GM12878 (cell line): ENCODE results near the gene ENTREP3. TPM values are rescaled to one million over a fixed set of nuclear protein-coding genes. Genes with fewer than 3 reads are reported as not detected.

Source experiments
- ATF7 ChIP-seq: fragments of 450-650 bp; IDR thresholded peaks from 2 replicates; pipeline ENCODE4 v1.6.1; 2016; ENCODE audit warnings: low read depth, mild to moderate bottlenecking
- CREB1 ChIP-seq: IDR thresholded peaks from 2 replicates; pipeline ENCODE4 v1.6.1; 2012; ENCODE audit warnings: low read depth, mild to moderate bottlenecking, inconsistent platforms
- DPF2 ChIP-seq: fragments of 450-650 bp; IDR thresholded peaks from 2 replicates; pipeline ENCODE4 v1.6.1; 2017; ENCODE audit warnings: mild to moderate bottlenecking
- EED ChIP-seq: sonication (generic); IDR thresholded peaks from 2 replicates; pipeline ENCODE4 v1.6.1; 2016; ENCODE audit warnings: antibody characterized with exemption, low read depth
- FOXM1 ChIP-seq: IDR thresholded peaks from 2 replicates; pipeline ENCODE4 v1.6.1; 2012; ENCODE audit warnings: low read depth, mild to moderate bottlenecking, inconsistent platforms, low read length, moderate library complexity
- MEF2A ChIP-seq: IDR thresholded peaks from 2 replicates; pipeline ENCODE4 v1.6.1; 2011; ENCODE audit warnings: low read depth, mild to moderate bottlenecking, low read length, moderate library complexity; ENCODE audit not compliant: insufficient read depth
- MTA2 ChIP-seq: fragments of 450-650 bp; IDR thresholded peaks from 2 replicates; pipeline ENCODE4 v1.6.1; 2016; ENCODE audit warnings: low read depth, mild to moderate bottlenecking, moderate library complexity
- MTA3 ChIP-seq: IDR thresholded peaks from 2 replicates; pipeline ENCODE4 v1.6.1; 2012; ENCODE audit warnings: low read length, inconsistent platforms, borderline replicate concordance
- NR2F1 ChIP-seq: fragments of 450-650 bp; conservative IDR thresholded peaks from 2 replicates; pipeline ENCODE4 v1.6.1; 2017; ENCODE audit warnings: mild to moderate bottlenecking
- PML ChIP-seq: IDR thresholded peaks from 2 replicates; pipeline ENCODE4 v1.6.1; 2012; ENCODE audit warnings: low read length, inconsistent platforms
- POU2F2 ChIP-seq: IDR thresholded peaks from 3 replicates; pipeline ENCODE4 v1.6.1; 2011; ENCODE audit warnings: low read depth, mild to moderate bottlenecking, low read length, borderline replicate concordance
- RAD21 ChIP-seq: IDR thresholded peaks from 2 replicates; pipeline ENCODE4 v1.6.1; 2011; ENCODE audit warnings: mild to moderate bottlenecking, low read depth, low read length, moderate library complexity; ENCODE audit not compliant: insufficient read depth
- RAD51 ChIP-seq: fragments of 450-650 bp; IDR thresholded peaks from 2 replicates; pipeline ENCODE4 v1.6.1; 2016; ENCODE audit warnings: moderate library complexity, mild to moderate bottlenecking, inconsistent platforms
- RBBP5 ChIP-seq: fragments of 200-600 bp; sonication (generic); conservative IDR thresholded peaks from 2 replicates; pipeline ENCODE4 v1.6.1; 2016
- RFX5 ChIP-seq: IDR thresholded peaks from 2 replicates; pipeline ENCODE4 v1.6.1; 2011; ENCODE audit warnings: low read depth, low read length, improper control_type of control experiment
- SMARCA5 ChIP-seq: fragments of 450-650 bp; IDR thresholded peaks from 2 replicates; pipeline ENCODE4 v1.6.1; 2017; ENCODE audit warnings: mild to moderate bottlenecking
- SMC3 ChIP-seq: IDR thresholded peaks from 2 replicates; pipeline ENCODE4 v1.6.1; 2011; ENCODE audit warnings: low read length, improper control_type of control experiment, borderline replicate concordance
- SPI1 ChIP-seq: IDR thresholded peaks from 2 replicates; pipeline ENCODE4 v1.6.1; 2011; ENCODE audit warnings: low read depth, mild to moderate bottlenecking, low read length, moderate library complexity, borderline replicate concordance; ENCODE audit not compliant: insufficient read depth
- STAT3 ChIP-seq: IDR thresholded peaks from 2 replicates; pipeline ENCODE4 v1.6.1; 2011; ENCODE audit warnings: low read depth, low read length, improper control_type of control experiment
- ZNF207 ChIP-seq: fragments of 450-650 bp; IDR thresholded peaks from 2 replicates; pipeline ENCODE4 v1.6.1; 2014; ENCODE audit warnings: antibody characterized with exemption, mild to moderate bottlenecking, borderline replicate concordance
- ZNF217 ChIP-seq: fragments of 450-650 bp; IDR thresholded peaks from 2 replicates; pipeline ENCODE4 v1.6.1; 2017; ENCODE audit warnings: antibody characterized with exemption, mild to moderate bottlenecking
- ZSCAN29 ChIP-seq: fragments of 450-650 bp; IDR thresholded peaks from 2 replicates; pipeline ENCODE4 v1.6.1; 2017; ENCODE audit warnings: mild to moderate bottlenecking, moderate library complexity
- polyA plus RNA-seq, 11 experiments: library from polyadenylated mRNA; depleted of rRNA in 4 of 11; unstranded in 6 of 11; stranded (reverse) in 5 of 11; fragments of >200 nt; fragmentation: Nextera tagmentation in 4 of 11; fragmentation: Illumina TruSeq in 1 of 11; extraction: Ambion mirVana in 4 of 11; extraction: Trizol in 1 of 11; gene quantifications; 1 replicate in 1 of 11; 2 replicates in 10 of 11; pipeline versions ENCODE4 v1.2.1 to v1.2.3, GENCODE V29; 2011 to 2016; ENCODE audit warnings: inconsistent platforms in 2 of 11, missing spikeins in 2 of 11, low read depth in 1 of 11
- total RNA-seq, 4 experiments: library from RNA; depleted of rRNA in 3 of 4; stranded (reverse); fragments of >200 nt in 3 of 4; fragmentation: Illumina TruSeq in 1 of 4; extraction: Trizol in 1 of 4; gene quantifications; 2 replicates each; pipeline versions ENCODE4 v1.2.1 to v1.2.3, GENCODE V29; 2013 to 2021
- TF ChIP-seq, protein P1 (sequence below): IDR thresholded peaks from 2 replicates; pipeline ENCODE4 v1.6.1; 2012; ENCODE audit warnings: mild to moderate bottlenecking, low read depth, low read length
- TF ChIP-seq, protein P2 (sequence below): fragments of 450-650 bp; formaldehyde crosslinking; IDR thresholded peaks from 2 replicates; pipeline ENCODE4 v1.4.0; 2022; ENCODE audit warnings: mild to moderate bottlenecking, moderate library complexity
- TF ChIP-seq, protein P3 (sequence below): IDR thresholded peaks from 2 replicates; pipeline ENCODE4 v1.6.1; 2012; ENCODE audit warnings: low read length, inconsistent platforms
- TF ChIP-seq, protein P4 (sequence below): IDR thresholded peaks from 2 replicates; pipeline ENCODE4 v1.6.1; 2012; ENCODE audit warnings: low read depth, low read length, improper control_type of control experiment

ENTREP3 gene
- total and polyA plus RNA-seq, 10 of the 15 experiments (the other 5 are each of a cell fraction or from before 2014, with no cell fraction given) = 1.7 to 31.8 (median 3.9) TPM

DNA sequence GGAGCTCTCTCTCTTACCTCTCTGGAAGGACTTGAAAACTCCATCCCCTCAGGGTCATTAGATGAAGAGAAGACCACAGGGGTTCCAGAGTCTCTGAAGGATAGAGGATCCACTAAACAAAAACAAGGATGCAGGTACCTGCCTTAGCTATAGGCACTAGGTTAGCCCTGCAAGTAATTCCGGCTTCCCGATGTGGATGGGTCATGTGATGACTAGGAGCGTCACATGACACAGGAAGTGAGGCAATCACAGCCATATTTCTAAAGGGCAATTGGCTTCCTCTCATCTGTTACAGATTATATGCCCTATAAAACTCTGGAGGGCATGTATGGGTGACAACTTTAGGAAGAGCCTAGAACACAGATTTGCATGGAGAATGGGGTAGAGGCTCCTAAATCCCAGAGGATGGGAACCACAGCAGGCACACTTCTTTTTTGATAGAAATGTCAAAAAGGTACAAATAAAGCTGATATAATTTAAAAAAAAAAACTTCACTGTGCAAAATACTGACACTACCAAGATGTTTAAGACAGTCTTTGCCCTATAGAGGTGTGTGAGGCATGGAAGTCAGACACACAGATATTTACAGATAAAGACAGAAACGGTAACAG lies 14.1 kb downstream of the ENTREP3 start (continued):
- TF ChIP-seq, protein P1, sequence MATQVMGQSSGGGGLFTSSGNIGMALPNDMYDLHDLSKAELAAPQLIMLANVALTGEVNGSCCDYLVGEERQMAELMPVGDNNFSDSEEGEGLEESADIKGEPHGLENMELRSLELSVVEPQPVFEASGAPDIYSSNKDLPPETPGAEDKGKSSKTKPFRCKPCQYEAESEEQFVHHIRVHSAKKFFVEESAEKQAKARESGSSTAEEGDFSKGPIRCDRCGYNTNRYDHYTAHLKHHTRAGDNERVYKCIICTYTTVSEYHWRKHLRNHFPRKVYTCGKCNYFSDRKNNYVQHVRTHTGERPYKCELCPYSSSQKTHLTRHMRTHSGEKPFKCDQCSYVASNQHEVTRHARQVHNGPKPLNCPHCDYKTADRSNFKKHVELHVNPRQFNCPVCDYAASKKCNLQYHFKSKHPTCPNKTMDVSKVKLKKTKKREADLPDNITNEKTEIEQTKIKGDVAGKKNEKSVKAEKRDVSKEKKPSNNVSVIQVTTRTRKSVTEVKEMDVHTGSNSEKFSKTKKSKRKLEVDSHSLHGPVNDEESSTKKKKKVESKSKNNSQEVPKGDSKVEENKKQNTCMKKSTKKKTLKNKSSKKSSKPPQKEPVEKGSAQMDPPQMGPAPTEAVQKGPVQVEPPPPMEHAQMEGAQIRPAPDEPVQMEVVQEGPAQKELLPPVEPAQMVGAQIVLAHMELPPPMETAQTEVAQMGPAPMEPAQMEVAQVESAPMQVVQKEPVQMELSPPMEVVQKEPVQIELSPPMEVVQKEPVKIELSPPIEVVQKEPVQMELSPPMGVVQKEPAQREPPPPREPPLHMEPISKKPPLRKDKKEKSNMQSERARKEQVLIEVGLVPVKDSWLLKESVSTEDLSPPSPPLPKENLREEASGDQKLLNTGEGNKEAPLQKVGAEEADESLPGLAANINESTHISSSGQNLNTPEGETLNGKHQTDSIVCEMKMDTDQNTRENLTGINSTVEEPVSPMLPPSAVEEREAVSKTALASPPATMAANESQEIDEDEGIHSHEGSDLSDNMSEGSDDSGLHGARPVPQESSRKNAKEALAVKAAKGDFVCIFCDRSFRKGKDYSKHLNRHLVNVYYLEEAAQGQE = no peak
- TF ChIP-seq STAT3 (no peak), RBBP5 (no peak), PML (no peak), DPF2 (no peak), NR2F1 (no peak), ZNF217 (no peak), RAD51 (peak; percentile 100), MTA2 (no peak), SPI1 (peak; percentile 29; the same call in 1 of the 2 replicates), ZSCAN29 (no peak), FOXM1 (no peak), RAD21 (no peak), ZNF207 (peak; percentile 30; the same call in 1 of the 2 replicates), ATF7 (peak; percentile 50; the same call in 1 of the 2 replicates), MTA3 (no peak), SMC3 (no peak), POU2F2 (0 out of 3 replicates have a peak, but pooled peaks have one; percentile 25), RFX5 (no peak), EED (no peak), MEF2A (no peak), CREB1 (peak; percentile 69), SMARCA5 (no peak)
- TF ChIP-seq, protein P2, sequence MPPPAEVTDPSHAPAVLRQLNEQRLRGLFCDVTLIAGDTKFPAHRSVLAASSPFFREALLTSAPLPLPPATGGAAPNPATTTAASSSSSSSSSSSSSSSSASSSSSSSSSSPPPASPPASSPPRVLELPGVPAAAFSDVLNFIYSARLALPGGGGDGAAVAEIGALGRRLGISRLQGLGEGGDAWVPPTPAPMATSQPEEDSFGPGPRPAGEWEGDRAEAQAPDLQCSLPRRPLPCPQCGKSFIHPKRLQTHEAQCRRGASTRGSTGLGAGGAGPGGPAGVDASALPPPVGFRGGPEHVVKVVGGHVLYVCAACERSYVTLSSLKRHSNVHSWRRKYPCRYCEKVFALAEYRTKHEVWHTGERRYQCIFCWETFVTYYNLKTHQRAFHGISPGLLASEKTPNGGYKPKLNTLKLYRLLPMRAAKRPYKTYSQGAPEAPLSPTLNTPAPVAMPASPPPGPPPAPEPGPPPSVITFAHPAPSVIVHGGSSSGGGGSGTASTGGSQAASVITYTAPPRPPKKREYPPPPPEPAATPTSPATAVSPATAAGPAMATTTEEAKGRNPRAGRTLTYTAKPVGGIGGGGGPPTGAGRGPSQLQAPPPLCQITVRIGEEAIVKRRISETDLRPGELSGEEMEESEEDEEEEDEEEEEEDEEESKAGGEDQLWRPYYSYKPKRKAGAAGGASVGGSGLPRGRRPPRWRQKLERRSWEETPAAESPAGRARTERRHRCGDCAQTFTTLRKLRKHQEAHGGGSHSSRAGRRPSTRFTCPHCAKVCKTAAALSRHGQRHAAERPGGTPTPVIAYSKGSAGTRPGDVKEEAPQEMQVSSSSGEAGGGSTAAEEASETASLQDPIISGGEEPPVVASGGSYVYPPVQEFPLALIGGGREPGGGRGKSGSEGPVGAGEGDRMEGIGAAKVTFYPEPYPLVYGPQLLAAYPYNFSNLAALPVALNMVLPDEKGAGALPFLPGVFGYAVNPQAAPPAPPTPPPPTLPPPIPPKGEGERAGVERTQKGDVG (CRISPR knock-in tag) = no peak
- TF ChIP-seq, protein P3, sequence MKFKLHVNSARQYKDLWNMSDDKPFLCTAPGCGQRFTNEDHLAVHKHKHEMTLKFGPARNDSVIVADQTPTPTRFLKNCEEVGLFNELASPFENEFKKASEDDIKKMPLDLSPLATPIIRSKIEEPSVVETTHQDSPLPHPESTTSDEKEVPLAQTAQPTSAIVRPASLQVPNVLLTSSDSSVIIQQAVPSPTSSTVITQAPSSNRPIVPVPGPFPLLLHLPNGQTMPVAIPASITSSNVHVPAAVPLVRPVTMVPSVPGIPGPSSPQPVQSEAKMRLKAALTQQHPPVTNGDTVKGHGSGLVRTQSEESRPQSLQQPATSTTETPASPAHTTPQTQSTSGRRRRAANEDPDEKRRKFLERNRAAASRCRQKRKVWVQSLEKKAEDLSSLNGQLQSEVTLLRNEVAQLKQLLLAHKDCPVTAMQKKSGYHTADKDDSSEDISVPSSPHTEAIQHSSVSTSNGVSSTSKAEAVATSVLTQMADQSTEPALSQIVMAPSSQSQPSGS = no peak
- TF ChIP-seq, protein P4, sequence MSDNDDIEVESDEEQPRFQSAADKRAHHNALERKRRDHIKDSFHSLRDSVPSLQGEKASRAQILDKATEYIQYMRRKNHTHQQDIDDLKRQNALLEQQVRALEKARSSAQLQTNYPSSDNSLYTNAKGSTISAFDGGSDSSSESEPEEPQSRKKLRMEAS = peak; percentile 34; the same call in 1 of the 2 replicates
